ENCODE data around the gene BIRC6.
"Not testable (repeated sequence)": the region's sequence is repeated elsewhere in the genome, so short reads cannot be mapped to it uniquely, and the experiment has no call there.

BIRC6 gene

DNA sequence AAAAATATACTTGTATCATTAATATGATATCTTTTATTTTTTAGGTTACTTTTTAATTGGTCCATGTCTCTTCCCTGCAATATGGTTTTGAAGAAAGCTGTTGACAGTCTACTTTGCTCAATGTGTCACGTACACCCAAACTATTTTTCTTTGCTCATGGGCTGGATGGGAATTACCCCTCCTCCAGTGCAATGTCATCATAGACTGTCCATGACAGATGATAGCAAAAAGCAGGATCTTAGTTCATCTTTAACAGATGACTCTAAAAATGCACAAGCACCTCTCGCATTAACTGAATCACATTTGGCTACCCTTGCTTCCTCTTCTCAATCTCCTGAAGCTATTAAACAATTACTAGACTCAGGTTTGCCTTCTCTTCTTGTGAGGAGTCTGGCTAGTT, 158.1 kb downstream of the BIRC6 start:
- DNase-seq = no peak

DNA sequence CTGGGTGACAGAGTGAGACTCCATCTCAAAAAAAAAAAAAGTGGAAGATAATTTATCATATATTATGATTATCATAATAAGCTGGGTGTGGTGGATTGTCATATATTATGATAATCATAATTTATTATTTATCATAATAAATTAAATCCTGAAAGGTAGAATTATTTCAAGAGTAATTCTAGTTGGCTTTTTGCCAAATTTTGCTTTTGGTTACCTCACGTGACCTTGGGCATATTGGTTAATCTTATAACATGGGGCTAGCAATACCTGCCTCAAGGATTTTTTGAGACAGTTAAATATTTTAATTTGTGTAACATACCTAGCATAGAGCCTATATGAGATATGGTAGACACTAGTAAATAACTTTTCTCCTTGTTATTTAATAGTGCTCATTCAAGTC, 159.7 kb downstream of the BIRC6 start:
- DNase-seq = no peak

- no peak for DNase-seq
Measured at GRCh38 chr2:32522770-32523169, 165.9 kb downstream of the BIRC6 start.

DNA sequence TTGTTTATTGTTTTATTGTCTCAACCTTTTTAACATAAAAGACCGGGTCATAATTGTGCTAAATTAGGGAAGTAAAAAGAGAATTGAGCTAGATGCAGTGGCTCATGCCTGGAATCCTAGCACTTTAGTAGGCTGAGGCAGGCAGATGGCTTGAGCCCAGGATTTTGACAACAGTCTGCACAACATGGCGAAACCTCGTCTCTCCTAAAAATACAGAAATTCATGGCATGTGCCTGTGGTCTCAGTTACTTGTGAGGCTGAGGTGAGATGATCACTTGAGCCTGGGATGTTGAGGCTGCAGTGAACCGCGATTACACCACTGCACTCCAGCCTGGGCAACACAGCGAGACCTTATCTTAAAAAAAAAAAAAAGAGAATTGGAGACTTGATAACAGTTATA, 166.9 kb downstream of the BIRC6 start:
- DNase-seq = no peak

DNA sequence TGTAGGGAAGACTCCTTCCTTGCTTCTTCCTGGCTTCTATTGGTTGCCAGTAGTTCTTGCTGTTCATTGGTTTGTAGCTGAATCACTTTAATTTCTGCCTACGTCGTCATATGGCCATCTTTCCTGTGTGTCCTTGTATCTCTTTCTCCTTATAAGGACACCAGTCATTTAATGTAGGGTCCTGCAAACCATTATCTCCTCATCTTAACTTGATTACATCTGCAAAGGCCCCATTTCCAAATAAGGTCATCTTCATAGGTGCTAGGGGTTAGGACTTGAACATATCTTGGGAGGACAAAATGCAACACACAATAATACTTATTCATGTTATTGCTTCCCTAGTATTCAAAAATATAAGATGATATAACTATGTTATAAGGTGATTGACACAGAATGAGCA, 175.5 kb downstream of the BIRC6 start:
- DNase-seq = no peak

DNA sequence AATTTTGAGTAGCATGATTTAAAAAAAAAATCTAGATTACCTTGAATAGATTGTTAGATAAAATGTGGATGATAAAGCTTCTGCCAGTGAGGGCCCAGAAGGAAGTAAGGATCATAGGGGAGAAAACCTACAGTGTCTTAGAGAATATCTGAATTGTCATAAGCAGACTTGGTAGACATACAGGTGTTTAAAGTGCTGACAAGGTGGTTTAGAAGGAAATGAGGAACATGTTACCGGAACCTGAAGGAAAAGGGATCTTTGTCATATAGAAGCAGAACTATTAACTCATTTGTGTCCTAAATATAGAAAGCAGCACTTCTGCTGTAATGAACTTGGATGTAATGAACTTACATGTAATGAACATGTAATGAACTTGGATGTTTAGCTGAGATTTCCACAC, 176.1 kb downstream of the BIRC6 start:
- DNase-seq = no peak

GRCh38 chr2:32534831-32535230, 178.0 kb downstream of the BIRC6 start:
- DNase-seq = no peak

DNA sequence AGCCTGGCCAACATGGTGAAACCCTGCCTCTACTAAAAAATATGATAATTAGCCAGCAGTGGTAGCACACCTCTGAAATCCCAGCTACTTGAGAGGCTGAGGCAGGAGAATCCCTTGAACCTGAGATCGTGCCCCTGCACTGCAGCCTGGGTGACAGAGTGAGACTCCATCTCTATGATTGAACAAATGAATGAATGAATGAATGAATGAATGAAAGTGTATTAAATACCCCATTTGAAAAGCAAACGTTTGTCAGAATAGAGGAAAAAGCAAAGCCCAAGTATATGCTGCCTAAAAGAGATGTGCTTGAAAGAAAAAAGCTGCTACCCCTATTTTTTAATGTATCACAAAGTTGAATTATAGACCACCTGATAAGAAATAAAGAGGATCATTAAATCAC, 181.9 kb downstream of the BIRC6 start:
- no peak for DNase-seq

- DNase-seq = not testable (repeated sequence)
Measured at GRCh38 chr2:32552483-32552882, 195.7 kb downstream of the BIRC6 start.

DNA sequence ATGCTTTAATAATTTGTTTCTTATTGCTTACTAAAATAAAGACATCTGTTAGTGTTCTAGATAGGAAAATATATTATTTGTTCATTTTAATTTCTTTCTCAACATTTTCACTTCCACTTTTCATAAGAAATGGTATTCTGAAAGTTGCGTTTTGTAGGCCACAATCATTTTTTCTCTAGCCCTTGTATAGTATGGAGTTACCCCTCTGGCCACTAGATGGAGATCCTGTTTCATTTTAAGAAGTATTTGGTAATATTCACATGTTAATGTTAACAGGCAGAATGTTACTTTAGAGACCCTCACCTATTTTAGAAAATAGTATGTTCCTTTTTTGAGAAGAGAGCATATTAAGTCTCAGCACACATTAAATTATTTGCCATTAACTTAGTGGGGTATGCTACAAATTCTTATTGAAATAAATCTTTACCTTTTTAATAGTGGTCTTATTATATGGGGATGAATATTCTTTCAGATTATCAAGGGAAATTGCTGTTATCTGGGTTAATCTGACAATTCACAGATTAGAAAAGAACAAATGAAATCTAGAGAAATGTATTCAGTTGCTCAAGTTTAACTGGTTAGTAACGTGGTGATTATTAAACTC, 197.1 kb downstream of the BIRC6 start:
- DNase-seq = no peak

DNA sequence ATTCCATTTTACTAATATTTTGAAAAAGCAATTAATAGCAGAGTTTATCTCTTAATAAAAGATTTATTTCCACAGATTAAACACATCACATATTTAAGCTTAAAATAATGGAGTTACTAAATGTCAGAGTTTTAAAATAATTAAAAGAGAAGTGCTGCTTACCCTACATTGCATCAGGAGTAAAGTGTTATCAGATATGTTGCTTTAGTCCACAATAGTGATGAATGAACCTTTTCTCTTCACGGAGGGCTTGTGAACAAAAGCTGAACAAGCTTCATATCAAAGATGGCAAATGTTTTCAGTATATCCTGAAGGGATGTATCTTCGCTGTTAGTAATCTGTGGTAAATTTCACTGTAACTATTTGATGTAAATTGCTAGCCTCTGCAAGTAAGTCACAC, 201.7 kb downstream of the BIRC6 start:
- no peak for DNase-seq

DNA sequence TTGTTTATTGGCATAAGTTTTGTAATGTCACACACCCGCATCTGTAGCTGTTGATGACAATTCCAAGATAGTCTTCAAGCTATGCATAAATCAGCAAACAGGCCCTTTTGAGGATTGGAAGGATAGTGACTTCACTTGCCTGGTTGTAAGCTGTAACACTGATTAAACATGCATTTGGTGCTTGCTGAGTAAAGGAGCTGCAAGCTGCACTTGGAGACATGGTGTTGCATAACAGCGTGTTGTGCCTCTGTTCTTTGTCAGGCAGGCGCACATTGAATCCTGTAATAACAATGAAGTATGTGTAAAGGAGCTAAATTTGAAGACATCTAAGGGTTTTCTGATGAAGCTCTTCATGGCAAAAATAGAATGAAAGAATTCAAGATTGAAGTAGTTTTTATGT, 202.3 kb downstream of the BIRC6 start:
- DNase-seq = no peak

- DNase-seq = no peak
Measured at GRCh38 chr2:32562906-32563305, 206.1 kb downstream of the BIRC6 start.

- no peak for DNase-seq
Measured at GRCh38 chr2:32564417-32565035, 207.7 kb downstream of the BIRC6 start.

- DNase-seq = no peak
Measured at GRCh38 chr2:32565902-32566301, 209.1 kb downstream of the BIRC6 start.

GRCh38 chr2:32572030-32572429, 215.2 kb downstream of the BIRC6 start:
- no peak for DNase-seq

- no peak for DNase-seq
Measured at GRCh38 chr2:32572737-32573136, 215.9 kb downstream of the BIRC6 start.

DNA sequence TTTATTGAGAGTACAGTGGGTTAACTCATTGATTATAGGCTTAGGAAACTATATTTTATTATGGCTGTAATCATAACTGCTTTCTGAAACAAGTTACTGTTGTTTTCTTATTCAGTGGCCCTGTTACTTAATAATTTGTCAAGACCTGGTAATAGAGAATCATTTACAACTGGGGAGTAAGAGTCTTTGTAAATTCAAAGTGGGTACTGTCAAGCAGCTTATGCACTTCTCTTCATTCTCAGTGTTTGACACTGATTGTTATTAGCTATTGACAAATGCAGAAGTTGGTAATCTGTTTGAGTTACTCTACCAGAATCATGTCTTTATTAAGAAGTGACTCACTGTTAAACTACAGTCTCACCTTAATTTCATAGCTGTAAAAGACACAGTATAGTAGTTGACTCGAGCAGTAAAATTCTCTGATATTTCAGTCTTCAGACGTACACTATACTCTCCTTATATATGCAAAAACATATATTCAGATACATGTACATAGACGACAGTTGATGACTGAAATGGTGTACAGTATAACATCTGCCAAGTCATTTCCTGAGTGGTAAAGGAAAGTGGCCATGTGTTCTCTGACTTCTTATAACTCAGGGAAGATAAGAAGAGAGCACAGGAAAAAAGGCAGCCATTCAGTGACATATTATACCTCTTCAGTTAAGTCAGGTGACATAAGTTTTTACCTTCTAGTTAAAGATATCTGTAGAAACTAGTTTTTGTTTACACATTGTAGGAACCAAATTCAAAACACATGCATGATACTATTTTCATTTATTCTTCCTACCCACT, 235.0 kb downstream of the BIRC6 start:
- no peak for DNase-seq

DNA sequence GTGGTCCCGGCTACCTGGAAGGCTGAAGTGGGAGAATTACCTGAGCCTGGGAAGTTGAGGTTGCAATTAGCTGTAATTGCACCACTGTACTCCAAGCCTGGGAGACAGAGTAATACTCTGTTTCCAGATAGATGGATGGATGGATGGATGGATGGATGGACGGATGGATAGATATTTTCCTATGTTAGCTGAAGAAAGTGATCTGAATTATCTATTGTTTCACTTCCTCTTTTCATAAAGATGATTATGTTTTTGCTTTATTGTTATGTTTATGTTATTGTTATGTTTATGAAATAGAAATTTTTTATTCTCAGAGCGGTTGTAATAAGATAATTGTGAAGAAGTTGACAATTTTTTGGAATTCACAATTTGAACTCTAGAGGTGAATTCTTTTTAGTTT, 237.8 kb downstream of the BIRC6 start:
- DNase-seq = no peak

DNA sequence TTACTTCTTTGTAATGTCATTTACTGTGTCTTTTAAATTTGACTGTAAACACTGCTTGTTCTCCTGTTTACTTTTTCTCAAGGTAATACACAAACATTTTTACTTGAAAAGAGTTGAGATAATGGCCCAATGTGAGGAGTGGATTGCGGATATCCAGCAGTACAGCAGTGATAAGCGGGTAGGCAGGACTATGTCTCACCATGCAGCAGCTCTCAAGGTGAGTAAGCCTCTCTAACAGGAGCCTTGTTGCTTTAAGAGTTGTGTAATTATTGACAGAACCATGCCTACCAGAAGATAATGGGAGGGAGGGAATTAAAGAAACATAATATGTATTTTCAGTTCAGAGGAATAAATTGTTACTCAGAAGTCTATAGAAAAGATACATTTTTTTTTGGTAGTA, 254.5 kb downstream of the BIRC6 start:
- no peak for DNase-seq

DNA sequence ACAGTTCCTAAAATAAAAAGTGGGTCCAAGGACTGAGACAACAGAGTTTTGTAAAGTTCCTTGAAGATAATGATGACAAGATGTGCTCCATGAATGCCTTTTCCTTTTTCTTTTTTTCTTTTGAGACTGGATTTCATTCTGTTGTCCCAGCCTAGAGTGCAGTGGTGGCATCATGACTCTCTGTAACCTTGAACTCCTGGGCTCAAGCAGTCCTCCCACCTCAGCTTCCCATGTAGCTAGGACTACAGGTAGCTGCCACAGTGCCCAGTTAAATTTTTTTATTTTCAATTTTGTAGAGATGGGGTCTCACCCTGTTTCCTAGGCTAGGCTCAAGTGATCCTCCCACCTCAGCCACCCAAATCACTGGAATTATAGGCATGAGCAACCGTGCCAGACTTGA, 254.9 kb downstream of the BIRC6 start:
- DNase-seq = no peak

DNA sequence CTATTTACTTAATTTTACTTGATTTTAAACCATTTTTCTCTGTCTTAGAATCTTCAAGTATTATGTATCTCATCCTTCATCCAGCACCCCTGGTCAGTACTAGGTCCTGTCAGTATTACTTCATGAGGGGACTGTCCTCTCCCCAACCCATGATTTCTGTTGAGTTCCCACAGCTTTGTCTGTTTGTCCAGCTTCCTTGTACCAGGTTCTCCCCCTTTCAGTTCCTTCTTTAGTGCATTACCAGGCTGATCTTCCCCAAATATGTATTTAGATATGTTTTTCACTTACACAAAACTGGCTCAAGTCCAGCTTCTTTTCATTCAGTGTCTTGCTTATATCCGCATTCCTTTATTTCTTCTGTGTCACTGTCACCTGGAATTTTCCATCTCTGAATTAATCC, 257.3 kb downstream of the BIRC6 start:
- DNase-seq = no peak

DNA sequence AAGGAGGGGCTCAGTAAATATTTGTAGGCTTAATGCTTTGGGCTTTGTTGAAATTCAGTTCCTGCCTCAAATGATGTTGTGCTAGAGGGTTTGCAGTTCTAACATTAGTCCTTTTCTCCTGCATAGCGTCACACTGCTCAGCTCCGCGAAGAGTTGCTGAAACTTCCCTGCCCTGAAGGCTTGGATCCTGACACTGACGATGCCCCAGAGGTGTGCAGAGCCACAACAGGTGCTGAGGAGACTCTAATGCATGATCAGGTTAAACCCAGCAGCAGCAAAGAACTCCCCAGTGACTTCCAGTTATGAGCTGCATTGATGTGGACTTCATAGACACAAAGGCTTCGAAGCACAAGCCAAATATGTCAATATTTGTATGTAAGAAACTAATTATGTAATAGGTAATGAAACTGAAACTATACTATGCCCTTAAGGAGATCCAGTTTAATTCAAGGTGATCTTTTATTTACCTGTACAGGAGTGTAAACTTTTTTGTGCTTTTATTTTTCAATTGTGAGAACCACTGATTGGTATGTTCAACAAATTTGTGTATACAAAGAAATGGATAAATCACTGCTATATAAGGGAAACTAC, 260.9 kb downstream of the BIRC6 start:
- no peak for DNase-seq

Data from stimulated activated CD8-positive, alpha-beta memory T cell treated with anti-CD3 and anti-CD28 coated beads, Interleukin-4, amount 100 ng/mL, for 48 hours (primary cell).